Measurements from ENCODE around the gene TMOD2.

DNA sequence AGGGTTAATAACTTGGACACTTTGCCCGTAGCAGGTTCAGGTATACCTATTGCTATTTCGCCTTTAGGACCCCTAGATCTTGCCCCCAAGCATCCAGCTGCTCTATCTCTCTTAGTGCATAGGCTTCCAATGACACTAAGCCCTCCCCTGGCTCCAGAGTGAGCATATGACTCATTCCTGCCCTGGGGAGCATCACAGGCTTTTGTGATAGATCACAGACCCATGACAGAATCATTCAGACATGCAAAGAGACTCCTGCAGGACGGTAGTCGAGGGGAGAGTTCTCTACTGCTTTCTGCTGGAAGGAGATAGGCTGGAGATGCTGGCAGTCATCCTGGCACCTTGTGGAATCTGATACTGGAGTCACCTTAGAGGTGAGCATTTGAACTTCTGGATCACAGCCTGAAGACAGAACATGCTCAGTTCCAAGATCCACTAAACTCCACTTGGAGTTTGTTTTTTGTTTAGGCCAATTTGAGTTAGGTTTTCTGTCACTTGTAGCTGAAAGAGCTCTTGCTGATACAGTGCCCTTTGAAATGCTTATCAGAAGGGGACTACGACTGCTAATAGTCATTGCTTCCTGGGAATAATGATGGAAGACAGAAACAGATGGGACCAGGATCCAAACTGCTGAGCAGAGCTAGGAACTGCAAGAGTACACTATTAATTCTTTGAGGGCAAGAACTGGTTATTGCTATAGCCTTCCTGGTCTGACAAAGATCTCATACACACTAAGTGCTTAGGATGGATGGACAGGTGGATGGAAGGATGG lies 24.9 kb upstream of the TMOD2 start:
- TF ChIP-seq, protein P1, sequence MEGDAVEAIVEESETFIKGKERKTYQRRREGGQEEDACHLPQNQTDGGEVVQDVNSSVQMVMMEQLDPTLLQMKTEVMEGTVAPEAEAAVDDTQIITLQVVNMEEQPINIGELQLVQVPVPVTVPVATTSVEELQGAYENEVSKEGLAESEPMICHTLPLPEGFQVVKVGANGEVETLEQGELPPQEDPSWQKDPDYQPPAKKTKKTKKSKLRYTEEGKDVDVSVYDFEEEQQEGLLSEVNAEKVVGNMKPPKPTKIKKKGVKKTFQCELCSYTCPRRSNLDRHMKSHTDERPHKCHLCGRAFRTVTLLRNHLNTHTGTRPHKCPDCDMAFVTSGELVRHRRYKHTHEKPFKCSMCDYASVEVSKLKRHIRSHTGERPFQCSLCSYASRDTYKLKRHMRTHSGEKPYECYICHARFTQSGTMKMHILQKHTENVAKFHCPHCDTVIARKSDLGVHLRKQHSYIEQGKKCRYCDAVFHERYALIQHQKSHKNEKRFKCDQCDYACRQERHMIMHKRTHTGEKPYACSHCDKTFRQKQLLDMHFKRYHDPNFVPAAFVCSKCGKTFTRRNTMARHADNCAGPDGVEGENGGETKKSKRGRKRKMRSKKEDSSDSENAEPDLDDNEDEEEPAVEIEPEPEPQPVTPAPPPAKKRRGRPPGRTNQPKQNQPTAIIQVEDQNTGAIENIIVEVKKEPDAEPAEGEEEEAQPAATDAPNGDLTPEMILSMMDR (IDR thresholded peaks at IDR 0.05), result no peak
- TF ChIP-seq ZFX (IDR thresholded peaks at IDR 0.05; ENCODE audit: borderline replicate concordance), result no peak
